Measurements from ENCODE around the gene PIK3C2G.

PIK3C2G gene

DNA sequence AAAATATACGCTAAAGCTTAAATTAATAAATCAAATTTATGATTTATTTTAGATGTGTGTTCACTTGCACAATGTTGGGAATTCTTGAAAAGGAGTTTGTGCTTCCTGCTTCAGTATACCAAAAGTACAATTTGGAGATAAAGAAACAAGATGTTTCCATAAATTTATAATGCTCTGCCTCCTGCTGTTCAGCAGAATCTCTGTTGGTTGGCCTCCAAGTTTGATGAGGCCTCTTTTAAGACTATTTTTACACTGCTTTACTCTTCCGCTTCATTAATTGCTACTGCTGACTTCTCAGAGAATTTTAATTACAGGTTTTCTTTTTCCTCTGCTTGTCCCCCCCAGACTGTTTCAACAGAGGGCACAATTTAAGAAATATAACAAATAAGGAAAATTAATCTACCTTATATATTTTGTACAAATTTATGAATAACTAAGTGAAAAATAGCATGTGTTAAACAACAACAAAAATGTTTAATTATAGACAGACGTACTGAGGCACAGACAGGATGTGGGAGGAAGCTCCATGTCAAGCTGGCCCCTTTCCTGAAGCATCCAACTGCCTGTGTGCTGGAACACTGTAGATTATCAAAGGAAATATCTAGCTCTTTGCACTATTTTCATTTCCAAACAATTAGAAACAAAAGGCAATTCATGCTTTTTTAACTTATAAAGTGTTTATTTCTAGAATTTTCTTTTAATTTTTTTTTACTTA lies 83.9 kb downstream of the PIK3C2G start:
- no peak for DNase-seq

DNA sequence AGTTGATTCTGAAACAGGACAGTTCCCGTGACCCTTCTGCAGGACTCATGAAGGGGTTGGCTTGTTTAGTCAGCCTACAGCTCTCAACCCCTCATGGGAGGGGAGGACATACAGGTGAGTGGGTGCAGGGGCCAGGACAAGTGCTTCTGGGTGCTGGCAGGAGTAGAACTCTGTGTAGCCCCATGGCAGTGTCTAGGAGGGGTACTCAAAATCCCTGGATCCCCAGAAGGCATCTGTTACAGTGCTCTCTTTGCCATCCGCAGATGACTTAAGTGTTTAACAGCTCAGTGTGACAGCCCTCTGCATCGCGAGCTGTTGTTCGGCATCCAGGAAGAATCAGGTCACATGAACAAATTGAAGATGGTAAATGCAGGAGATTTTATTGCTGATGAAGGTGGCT lies 91.0 kb downstream of the PIK3C2G start:
- DNase-seq, result no peak

DNA sequence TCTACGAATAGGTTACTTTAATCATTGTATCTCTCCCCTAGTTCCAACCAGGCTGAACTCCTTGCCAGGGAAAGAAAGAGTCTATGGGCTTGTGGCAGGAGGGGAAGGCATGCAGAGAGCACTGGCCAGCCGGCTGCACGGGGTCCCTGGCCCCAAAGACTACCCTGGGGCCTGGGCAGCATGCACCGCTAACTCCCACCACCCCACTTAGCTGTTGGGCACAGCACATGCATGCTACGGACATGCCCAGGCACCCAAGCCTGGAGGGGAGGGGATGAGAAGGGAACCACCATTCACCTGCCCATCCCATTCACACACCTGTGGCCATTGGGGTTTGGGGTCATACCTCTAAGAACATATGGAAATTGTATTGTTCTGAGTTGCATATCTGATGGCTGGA lies 94.1 kb downstream of the PIK3C2G start:
- no peak for DNase-seq

DNA sequence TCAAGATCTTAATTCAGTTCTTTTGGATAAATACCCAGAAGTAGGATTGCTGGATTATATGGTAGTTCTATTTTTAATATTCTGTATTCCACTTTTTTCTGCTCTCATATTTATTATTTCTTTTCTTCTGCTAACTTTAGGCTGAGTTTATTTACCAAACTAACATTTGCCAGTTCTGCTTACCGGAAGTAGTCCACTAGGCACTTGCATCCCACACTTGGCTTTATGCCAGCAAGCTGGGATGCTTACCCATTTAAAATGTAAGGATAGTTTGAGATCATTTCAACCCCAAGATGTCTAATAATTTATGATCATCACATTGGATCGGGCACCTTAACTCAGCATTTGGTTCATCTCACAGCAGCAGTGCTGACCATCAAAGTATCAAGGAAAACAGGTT lies 96.8 kb downstream of the PIK3C2G start:
- no peak for DNase-seq

DNA sequence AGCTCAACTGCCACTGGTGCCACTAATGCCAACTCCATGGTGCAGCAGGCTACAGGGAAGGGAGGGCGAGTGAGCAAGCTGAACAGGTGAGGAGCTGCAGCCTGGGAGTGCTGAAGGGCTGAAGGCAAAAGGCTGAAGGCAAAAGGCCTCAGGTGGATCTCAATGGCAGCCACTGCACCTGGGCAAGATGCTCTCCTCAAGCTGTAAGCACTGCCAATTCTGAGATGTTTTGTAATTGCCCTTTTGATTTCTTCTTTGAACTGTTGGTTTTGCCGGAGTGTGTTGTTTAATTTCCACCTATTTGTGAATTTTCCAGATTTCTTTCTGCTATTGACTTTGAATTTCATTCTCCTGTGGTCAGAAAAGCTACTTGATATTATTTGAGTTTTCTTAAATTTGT lies 97.6 kb downstream of the PIK3C2G start:
- no peak for DNase-seq

DNA sequence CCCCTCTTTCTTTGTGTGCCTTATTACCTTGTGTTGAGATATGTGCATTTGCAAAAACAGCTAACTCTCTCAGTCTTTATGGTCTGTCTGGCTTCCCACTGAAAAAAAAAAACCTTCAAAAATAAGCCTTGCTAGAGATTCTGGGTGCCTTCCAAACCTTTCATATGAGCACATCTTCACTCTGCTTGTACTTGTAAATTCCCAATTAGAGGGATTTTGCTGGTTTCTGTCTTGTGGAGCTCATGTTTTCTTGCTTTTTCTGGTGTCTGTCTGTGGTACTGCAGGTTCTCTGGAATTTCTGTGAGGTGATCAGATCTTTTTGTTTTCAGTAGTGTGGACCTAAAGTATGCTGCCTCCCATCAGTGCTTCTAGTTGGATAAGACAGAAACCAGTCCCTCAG lies 100.1 kb downstream of the PIK3C2G start:
- no peak for DNase-seq

DNA sequence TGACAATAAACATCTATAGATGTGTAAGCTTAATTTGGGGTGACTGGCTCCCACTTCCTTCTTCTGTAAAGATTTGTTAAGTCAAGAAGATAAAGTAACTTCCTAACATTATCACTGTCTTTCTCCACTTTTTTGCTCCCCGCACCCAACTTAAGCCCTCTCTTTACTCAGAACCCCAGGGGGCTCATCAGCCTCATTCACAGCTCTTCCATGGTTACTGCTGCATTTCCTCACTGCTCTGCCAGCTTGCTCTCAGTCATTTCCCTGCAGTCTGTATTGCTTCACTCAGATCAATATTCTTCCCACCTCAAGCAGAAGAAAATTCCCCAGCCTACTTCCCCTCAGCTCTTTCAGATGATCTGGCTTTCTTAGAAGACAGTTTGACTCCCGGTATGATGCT lies 102.0 kb downstream of the PIK3C2G start:
- DNase-seq, result no peak

DNA sequence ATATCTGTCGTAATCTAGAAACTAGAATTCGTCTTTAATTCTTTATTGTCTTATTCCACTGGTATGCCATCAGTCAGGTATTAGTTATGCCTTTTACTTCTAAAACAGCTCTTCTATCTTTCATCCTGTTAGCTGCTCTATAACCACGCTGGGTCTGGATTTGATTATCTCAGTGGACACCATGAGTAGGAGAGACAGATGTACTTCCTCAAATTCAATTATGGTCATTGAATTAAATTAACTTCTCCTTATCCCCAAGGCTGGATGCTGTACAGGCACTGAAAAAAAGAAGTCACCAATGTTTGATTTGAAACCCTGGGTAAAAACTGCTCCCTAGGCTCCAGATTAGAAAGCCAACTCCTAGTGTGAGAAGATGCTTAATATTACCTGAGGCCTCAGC lies 107.3 kb downstream of the PIK3C2G start:
- no peak for DNase-seq

DNA sequence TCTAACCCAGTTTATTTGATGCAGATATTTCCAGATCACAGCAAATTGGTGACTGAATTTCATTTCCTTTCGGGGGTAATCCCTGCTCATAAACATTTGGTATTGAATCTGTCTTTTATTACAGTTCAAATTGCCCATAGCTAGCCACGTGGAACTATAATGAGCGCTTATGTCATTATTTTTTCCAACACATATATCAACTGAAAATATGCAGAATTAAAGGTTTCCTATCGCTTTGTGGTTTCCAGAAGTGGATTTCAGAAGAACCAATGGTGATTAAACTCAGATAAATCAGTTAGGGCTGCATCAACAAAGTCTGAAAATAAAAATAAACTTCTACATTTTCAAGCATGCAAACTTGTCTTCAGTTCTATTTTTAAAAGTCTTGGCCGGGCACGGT lies 111.9 kb downstream of the PIK3C2G start:
- DNase-seq, result no peak

DNA sequence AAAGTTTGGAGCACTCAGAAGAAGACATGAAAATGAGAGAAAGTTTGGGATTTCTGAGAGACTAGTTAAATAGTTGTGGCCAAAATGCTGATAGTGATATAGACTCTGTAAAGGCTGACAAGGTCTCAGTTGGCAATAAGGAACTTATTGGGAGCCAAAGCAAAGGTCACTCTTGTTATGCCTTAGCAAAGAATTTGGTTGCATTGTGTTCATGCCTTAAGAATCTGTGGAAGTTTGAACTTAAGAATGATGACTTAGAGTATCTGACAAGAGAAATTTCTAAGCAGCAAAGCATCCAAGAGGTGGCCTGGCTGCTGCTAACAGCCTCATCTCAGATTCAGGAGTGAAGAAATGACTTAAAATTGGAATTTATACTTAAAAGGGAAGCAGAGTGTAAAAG lies 113.8 kb downstream of the PIK3C2G start:
- no peak for DNase-seq

DNA sequence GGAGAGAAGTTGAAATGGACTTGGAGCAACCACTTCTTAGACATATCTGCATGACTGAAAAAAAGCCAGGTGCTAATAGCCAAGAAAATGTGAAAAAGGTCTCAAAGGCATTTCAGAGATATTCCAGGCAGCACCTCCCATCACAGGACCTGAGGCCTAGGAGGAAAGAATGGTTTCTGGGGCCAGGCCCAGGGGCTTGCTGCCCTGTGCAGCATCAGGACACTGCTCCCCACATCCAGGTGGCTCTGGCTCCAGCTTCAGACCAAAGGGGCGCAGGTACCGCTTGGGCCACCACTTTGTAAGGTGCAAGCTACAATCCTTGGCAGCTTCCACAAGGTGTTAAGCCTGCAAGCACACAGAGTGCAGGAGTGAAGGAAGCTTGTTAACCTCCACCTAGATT lies 114.3 kb downstream of the PIK3C2G start:
- no peak for DNase-seq

DNA sequence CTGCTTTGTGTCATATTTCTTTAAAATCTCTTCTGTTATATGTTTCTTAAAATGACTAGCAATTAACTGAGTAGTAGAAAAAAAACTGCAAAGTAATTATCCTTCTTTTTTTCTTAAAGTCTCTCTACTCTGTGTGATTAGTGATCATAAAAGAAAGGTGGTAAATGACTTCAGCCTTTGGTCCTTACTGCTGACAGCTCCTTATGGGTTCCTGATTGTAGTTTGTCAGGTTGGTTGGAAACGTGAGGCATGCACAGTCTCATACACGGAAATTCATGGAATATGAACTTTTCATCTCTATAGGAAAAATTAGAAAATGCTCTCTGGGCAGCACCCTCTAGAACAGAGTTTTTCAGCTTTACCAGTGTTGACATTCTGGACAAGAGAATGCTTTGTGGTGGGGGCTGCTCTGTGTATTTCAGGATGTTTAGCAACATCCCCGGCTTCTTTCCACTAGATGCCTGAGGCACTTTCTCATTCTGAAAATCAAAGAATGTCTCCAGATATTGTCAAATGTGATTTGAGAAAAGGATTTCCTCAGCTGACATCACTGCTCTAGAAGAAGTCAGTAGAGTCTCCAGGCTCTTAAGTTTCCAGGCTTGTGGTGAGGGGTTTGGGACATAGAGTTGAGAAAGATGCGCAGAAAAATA lies 121.0 kb downstream of the PIK3C2G start:
- no peak for DNase-seq

DNA sequence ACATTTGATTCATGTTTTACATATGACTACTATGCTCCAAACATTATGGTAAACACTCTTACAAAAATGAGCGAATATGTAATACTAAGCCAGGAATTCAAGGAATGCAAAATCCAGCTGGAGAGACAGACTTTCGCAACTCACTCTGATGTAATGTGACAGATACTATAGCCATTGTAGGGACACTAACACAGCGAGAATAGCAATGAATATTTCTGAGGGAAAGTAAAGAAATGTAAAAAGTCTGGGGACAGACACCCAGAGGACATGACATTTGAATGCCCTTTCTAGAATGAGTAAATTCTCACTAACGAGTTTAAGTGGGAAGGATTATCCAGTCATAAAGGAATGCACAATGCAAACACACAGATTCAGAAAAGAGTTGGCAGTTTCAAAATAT lies 121.9 kb downstream of the PIK3C2G start:
- DNase-seq, result no peak

DNA sequence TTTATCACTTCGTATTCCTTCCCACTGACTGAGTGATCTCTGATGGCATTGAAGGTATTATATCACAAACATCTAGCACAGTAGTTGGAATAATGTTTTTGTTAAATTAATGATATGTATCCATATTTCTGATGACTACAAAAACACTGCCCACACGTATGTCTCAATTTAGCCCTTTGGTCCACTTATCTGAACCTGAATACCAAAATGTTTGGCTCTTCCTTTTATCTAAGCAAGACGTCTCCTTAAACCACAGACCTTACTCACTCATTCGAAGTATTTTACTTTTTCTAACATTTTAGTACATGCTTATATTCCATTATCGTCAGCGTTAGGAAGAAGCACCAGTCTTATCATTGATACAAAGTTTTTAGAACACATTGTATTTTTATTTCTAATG lies 126.4 kb downstream of the PIK3C2G start:
- no peak for DNase-seq

DNA sequence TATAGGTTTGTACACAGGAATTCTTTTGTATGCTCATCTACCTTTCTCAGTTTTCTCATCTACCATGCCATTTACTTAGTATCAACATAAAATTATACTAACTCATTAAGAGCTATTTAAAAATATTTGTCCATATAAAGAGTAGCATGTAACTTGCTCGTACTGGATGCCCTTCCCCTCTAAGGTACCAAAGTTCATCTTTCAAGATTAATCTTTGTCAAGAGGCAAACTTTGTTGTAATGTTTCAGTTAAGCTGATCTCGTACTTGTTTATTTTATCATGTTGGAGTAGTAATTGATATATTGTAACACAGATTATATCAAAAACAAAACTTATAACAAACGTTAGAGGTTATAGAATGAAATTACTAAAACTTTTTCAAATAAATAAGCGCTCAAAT lies 128.5 kb downstream of the PIK3C2G start:
- DNase-seq, result no peak

DNA sequence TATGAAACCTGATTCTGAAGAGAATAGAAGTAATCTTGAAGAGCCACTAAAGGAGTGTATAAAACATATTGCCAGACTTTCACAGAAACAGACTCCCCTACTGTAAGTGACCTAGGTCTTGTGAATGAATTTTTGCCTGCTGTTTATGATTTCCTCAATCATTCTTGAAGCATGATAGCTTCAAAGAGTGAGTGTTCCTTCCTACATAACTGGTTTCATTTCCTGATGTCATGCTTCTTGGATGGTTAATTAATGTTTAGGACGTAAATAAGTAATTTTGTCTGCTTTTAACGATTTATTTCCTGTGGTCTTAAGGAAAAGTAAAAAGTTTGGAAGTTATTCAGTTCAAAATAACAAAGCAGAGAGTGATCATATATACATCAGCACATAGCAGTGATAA lies 129.8 kb downstream of the PIK3C2G start:
- no peak for DNase-seq

DNA sequence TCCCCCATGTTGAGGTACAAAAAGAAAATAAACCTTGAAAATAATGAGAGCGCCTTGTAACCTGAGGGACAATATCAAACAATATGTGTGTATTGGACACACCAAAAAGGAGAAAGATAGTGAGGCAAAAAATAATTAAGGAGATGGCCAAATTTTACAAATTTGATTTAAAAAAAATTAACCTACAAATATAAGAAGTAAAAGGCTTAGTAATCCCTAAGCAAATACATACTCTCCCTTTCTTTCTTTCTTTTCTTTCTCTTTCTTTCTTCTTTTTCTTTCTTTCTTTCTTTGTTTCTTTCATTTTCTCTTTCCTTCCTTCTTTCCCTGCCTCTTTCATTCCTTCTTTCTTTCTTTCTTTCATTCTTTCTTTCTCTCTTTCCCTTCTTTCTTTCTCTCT lies 133.4 kb downstream of the PIK3C2G start:
- DNase-seq, result no peak

DNA sequence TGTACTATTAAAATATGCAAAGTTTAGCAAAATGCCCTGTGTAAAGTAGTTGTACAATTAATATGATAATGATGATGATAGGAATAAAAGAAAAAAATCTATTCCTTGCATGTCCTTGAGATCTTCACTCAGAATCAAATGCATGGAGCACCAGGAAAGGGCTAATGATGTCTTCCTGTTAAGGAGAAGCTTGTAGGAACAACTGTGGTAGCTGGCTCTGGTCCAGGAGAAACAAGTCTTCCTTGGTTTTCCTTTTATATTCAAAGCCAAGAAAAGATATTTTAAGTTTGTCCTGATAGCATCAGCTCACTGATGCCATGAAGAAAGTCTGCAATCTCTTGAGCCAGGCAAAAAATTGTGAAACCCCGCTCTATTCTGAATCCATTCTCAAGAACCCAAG lies 138.9 kb downstream of the PIK3C2G start:
- DNase-seq, result no peak

DNA sequence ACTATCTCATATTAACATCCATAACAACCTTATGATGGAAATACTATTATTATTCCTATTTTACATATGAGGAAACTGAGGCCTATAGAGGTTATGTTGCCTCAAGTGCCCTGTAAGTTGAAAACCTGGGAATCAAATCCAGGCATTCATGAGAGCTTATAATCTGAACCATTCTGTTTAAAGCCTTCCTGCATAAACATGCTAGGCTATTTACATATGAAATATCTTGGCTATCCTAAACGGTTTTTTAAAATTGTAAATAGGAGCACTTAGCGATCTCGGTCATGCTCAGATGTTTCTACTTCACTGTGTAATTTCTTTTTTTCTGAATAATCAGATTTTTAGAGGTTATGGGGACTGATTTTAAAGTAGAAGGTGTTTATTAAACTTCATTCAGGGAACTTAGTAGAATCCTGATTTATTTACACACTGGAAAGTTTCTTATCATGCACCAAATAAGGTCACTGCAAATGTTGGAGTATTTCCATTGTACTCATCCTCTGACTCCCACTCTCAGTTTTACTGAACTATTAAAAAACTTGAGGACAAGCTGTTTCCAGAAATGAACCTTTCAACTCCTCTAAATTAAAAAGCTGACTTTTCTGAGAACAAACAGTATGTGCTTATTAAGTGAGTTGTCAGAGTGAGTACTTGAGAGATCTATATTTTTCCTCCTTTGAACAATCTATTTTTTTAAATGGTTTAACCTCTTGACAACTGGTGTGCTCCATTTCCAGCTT lies 141.7 kb downstream of the PIK3C2G start:
- no peak for DNase-seq

DNA sequence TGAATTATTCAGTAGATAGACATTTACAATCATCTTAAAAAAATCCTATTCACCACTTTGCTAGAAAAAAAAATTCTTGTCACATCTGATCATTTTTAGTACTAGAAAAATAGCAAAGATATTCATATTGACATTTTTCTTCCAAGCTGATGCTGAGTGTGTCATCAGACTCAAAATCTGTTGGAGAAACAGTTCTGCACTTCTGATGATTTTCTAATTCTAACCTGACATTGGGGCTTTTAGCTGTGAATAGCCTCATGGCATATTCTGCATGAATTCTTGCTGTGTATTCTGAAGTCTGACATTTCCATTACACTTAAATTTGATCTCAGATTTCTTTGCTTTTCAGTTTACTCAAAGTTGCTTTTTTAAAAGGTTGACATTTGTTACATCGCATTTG lies 150.1 kb downstream of the PIK3C2G start:
- DNase-seq, result no peak

DNA sequence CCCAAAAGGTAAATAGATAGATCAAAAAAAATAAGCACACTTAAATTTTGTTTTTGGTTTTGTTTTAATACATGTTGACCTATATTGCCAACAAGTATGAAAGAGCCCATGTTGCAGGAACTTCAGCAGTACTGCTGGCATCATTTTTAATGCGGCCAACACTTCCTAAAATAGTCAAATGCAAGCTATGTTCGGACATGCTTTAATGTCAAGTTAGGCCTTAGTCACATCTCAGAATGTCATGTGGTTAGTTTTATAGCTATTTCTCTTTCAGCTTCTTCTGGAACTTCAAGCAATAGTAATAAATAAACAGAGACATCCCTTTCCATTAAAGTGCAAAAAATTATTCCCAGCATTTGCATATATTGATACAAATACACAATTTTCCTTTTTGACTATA lies 153.4 kb downstream of the PIK3C2G start:
- DNase-seq, result no peak

DNA sequence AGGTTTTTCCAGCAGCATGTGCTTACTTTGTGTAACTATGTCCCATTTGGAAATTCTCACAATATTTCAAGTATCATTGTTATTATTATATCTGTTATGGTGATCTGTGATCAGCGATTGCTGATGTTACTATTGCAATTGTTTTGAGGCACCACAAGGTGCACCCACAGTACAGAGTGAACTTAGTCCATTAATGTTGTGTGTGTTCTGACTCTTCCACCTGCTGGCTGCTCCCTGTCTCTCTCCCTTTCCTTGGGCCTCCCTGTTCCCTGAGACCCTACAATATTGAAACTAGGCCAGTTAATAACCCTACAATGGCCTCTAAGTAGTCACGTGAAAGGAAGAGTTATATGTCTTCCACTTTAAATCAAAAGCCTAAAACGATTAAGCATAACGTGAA lies 153.9 kb downstream of the PIK3C2G start:
- DNase-seq, result no peak

DNA sequence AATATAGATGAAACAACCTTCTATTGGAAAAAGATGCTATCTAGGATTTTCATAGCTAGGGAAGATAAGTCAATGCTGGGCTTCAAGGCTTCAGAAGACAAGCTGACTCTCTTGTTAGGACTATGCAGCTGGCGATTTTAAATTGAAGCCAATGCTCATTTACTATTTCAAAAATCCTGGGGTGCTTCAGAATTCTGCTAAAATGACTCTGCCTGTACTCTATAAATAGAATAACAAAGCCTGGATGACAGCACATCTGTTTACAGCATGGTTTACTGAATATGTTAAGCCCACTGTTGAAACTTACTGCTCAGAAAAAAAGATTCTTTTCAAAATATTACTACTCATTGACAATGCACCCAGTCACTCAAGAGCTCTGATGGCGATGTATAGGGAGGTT lies 155.1 kb downstream of the PIK3C2G start:
- DNase-seq, result no peak

DNA sequence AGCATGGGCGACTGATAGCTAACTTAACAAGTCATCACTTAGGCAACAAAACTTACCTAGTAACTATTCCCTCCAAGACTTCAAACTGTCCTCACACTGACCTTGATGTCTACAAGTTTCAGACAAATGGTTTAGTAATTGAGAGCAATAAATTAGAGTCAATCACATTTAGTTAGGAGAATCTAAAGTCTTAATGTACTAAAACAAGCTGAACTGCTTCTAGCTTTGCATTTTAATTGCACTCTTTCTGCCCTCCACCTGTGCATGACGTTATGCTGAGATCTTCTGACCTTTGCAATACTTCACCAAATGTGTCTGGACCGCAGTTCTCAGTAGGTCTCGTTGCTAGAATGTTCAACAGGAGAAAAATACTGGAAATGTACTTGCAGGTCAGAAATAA lies 158.0 kb downstream of the PIK3C2G start:
- no peak for DNase-seq
